Jurkat, Clone E6-1 (cell line): ENCODE measurements around the gene NDC1.
A peak's percentile ranks its signal among the peaks of the same experiment; 100 is the strongest.
"Not testable (repeated sequence)": the region's sequence is repeated elsewhere in the genome, so short reads cannot be mapped to it uniquely, and the experiment has no call there.

ENCODE experiments used
- DNase-seq: peaks from one replicate; pipeline ENCODE4 v3.0.0-alpha.2; 2011; ENCODE audit warnings: low read depth, low spot score
- H3K4me3 ChIP-seq: 2 replicates; pipeline ENCODE4 v1.5.1; 2011; ENCODE audit warnings: mild to moderate bottlenecking, low read length, control low read depth, moderate library complexity

The NDC1 gene

GRCh38 chr1:53834776-53835175, 3.3 kb downstream of the NDC1 start:
- DNase-seq = no peak
- H3K4me3 ChIP-seq = no peak overlapping the region

- H3K4me3 ChIP-seq = no peak overlapping the region
- no peak for DNase-seq
These were observed 4.7 kb downstream of the NDC1 start for GRCh38 chr1:53833393-53833792.

- H3K4me3 ChIP-seq = no peak overlapping the region
- DNase-seq = no peak
These were observed 11.7 kb downstream of the NDC1 start for GRCh38 chr1:53826367-53826766.

- H3K4me3 ChIP-seq = no peak overlapping the region
- no peak for DNase-seq
These were observed 12.8 kb downstream of the NDC1 start for GRCh38 chr1:53825306-53825705.

GRCh38 chr1:53822931-53823330, 15.2 kb downstream of the NDC1 start:
- no peak overlapping the region for H3K4me3 ChIP-seq
- DNase-seq = no peak

- H3K4me3 ChIP-seq = no peak overlapping the region
- DNase-seq = no peak
These were observed 16.7 kb downstream of the NDC1 start for GRCh38 chr1:53821380-53821779.

GRCh38 chr1:53819387-53819786, 18.7 kb downstream of the NDC1 start:
- H3K4me3 ChIP-seq = no peak overlapping the region
- no peak for DNase-seq

GRCh38 chr1:53816584-53816983, 21.5 kb downstream of the NDC1 start:
- not testable (repeated sequence) for H3K4me3 ChIP-seq, DNase-seq

GRCh38 chr1:53815484-53815883, 22.6 kb downstream of the NDC1 start:
- DNase-seq, H3K4me3 ChIP-seq: not testable (repeated sequence)

- DNase-seq = peak; percentile 26
These were observed 26.7 kb downstream of the NDC1 start for GRCh38 chr1:53811414-53811851.

GRCh38 chr1:53810497-53810896, 27.6 kb downstream of the NDC1 start:
- H3K4me3 ChIP-seq = no peak overlapping the region
- DNase-seq = no peak

More at GRCh38 chr1:53811414-53811851, 26.7 kb downstream of the NDC1 start:
- no peak overlapping the region for H3K4me3 ChIP-seq

GRCh38 chr1:53810007-53810406, 28.1 kb downstream of the NDC1 start:
- no peak for DNase-seq
- no peak overlapping the region for H3K4me3 ChIP-seq

- no peak overlapping the region for H3K4me3 ChIP-seq
- DNase-seq = no peak
These were observed 30.2 kb downstream of the NDC1 start for GRCh38 chr1:53807916-53808315.

- DNase-seq = no peak
- no peak overlapping the region for H3K4me3 ChIP-seq
These were observed 33.1 kb downstream of the NDC1 start for GRCh38 chr1:53804791-53805505.

- DNase-seq = no peak
- H3K4me3 ChIP-seq = no peak overlapping the region
These were observed 33.9 kb downstream of the NDC1 start for GRCh38 chr1:53804181-53804580.

- no peak for DNase-seq
- H3K4me3 ChIP-seq = no peak overlapping the region
These were observed 37.5 kb downstream of the NDC1 start for GRCh38 chr1:53800621-53801020.

- no peak overlapping the region for H3K4me3 ChIP-seq
- no peak for DNase-seq
These were observed 39.0 kb downstream of the NDC1 start for GRCh38 chr1:53799141-53799540.

GRCh38 chr1:53792806-53793205, 45.3 kb downstream of the NDC1 start:
- DNase-seq = no peak
- H3K4me3 ChIP-seq = no peak overlapping the region

- DNase-seq = no peak
- H3K4me3 ChIP-seq = no peak overlapping the region
These were observed 50.4 kb downstream of the NDC1 start for GRCh38 chr1:53787655-53788054.

- H3K4me3 ChIP-seq = no peak overlapping the region
- DNase-seq = no peak
These were observed 55.0 kb downstream of the NDC1 start for GRCh38 chr1:53783056-53783455.

- H3K4me3 ChIP-seq = no peak overlapping the region
- no peak for DNase-seq
These were observed 56.4 kb downstream of the NDC1 start for GRCh38 chr1:53781654-53782053.
